Measurements from ENCODE around the gene RHBDF2.

DNA sequence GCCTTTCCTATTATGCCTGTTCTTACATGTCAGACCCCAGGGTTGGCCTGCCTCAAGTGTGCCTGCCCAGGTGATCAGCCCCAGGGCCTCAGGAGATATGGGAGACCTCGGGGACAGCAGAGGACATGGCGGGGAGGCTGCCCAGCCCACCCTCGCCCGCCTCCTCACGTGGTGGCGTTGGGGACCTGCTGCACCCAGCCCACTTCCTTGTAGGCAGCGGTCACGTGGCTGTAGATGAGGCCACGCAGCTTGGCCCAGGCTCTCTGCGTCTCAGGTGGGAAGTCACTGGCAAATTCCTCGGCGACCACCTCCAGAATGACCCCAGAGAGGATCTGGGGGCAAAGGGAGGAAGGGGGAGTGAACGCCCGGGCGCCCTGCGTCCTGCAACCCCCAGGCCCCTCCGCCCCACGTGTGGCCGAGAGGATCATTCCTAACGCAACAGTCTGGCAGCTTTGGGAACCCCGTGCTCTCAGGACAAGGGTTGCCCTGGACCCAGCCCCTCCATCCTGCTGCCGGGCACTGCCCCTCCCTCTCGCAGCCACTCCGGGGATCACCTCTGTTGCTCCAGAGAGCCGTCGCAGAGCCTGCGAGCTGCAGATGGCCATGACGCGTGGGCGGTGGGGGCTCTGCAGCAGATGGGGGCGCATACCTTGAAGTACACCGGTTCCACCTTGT, 29.7 kb upstream of the RHBDF2 start:
- no peak for TF ChIP-seq POLR2A (IDR thresholded peaks at IDR 0.05)
- TF ChIP-seq, protein P1, sequence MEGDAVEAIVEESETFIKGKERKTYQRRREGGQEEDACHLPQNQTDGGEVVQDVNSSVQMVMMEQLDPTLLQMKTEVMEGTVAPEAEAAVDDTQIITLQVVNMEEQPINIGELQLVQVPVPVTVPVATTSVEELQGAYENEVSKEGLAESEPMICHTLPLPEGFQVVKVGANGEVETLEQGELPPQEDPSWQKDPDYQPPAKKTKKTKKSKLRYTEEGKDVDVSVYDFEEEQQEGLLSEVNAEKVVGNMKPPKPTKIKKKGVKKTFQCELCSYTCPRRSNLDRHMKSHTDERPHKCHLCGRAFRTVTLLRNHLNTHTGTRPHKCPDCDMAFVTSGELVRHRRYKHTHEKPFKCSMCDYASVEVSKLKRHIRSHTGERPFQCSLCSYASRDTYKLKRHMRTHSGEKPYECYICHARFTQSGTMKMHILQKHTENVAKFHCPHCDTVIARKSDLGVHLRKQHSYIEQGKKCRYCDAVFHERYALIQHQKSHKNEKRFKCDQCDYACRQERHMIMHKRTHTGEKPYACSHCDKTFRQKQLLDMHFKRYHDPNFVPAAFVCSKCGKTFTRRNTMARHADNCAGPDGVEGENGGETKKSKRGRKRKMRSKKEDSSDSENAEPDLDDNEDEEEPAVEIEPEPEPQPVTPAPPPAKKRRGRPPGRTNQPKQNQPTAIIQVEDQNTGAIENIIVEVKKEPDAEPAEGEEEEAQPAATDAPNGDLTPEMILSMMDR (IDR thresholded peaks at IDR 0.05): no peak
